Measurements from ENCODE around the gene SLC38A10.

SLC38A10 gene

GRCh38 chr17:81330884-81331245 lies 35.8 kb upstream of the SLC38A10 start:
- no peak for DNase-seq

DNA sequence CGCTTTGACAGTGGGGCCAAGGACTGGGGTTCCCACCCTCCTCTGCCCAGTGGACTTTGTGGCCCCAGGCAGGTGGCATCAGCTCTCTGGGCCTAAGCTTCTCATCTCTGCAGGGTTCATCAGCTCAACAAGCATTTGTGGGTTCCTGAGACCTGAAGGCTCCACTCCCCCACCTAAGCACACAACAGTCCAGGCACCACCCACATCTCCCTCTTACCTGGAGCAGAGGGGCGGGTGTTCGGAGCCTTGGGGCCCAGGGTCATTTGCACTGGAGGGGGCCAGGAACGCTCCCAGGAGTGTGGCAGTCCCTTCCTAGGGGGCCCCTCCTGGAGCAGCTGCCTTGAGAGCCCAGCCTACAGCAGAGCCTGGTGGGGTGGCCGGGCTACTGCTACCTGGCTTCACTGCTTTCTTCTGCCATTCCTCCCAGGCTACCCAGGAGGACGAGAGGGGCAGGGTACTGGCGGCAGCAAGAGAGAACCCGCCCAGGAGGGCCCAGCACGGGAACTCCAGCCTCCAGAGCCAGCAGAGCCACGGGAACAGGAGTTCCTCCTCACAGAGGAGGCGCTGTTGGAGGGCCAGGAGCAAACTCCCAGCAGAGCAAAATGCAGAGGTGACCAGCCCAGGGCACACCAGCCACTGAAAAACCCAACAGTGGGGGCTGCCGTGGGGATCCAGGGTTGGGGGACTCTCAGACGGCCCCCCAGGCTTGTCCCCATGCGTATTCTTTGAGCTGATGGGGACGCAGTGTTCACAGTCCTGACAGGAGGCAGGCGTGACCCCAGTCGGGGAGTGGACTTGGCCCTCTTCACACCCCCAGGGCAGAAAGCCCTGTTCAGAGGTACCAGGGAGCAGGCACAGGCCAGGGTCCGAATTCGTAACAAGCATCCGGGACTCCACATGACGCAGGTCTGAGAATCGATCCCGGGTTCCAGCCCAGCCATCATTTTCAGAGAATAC lies 35.1 kb upstream of the SLC38A10 start:
- DNase-seq: no peak

DNA sequence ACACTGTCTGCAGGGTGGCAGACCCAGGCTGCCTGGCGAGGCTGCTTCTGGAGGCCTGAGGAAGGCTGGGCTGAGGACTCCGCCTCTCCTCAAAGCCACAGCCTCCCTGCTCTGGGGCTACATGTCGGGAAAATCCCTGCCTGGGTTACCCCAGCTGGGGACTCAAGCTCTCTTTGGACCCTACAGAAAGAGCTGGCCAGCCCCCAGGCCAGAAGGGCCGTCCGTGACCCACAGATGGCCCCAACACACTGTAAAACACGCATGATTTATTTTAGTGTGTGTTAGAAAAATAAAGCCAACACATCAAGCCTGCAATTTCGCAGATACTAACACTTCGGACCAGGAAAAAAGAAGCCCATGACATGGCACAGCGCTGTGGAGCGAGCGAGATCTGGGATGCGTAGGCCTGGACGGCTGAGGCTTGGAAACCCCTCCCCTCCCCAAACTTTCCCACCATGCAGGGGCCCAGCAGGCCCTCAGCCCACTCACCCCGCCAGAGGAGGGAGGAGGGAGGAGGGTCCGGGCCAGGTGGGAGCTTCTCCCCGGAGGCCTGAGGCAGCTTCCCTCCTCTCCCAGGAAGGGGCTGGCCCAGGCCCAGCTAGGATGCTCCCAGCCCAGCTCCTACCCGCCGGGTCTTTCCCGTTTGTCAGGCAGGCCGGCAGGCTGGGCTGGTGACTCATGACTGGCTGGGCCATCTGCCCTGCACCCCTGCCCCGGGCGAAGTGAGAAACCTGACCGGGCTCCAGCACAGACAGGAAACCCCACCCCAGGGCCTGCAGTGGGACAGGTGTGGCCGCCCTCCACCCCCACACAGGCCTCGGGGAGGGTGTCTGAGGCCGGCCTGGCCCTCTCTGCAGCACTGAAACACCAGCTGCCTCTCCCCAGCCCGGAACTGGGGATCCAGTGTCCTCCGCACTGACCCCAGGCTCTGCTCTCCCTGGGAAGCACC lies 34.1 kb upstream of the SLC38A10 start:
- peak; percentile 87 for DNase-seq

DNA sequence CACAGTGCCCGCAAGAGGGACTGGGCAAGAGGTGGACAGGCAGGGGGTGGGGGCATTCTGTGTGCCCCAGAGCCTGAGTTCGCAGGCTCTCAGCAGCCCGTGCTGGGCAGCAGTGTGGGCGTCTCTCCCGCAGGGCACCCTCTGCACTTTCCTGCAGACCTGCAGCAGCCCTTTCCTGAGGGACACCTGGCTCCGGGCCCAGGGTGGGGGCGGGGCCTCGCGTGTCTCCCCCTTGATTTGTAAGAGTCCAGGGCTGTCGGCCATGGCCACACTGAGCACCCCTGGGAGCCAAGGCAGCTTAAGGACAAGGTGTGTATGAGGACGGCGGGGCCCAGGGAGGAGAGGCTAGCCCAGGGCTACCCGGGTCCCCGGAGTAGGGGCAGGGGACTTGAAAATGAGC lies 33.4 kb upstream of the SLC38A10 start:
- DNase-seq: no peak

DNA sequence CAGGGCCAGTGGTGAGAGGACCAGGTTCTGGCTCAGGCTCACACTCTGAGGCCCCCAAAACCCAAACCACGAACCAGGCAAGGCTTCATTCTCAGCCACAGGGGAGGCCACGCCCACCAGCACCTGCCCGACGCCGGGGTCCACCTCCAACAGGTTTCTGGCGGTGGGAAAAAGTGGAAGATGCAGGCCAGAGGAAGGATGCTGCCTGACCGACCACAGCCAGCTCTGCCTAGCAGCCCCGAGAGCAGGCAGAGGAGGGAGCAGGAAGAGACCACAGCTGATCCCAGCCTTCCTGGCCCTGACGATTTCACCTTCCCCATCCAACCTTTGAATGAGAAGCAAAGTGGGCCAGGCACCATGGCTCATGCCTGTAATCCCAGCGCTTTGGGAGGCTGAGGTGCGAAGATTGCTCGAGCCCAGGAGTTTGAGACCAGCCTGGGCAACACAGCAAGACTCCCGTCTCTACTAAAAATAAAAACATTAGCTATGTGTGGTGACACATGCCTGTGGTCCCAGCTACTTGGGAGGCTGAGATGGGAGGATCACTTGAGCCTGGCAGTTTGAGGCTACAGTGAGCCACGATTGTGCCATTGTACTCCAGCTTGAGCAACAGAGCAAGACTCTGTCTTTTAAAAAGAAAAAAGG lies 30.7 kb upstream of the SLC38A10 start:
- DNase-seq: no peak

- DNase-seq: no peak
Observed at GRCh38 chr17:81324851-81325713, 30.0 kb upstream of the SLC38A10 start.

- no peak for DNase-seq
Observed at GRCh38 chr17:81324177-81324850, 29.2 kb upstream of the SLC38A10 start.

DNA sequence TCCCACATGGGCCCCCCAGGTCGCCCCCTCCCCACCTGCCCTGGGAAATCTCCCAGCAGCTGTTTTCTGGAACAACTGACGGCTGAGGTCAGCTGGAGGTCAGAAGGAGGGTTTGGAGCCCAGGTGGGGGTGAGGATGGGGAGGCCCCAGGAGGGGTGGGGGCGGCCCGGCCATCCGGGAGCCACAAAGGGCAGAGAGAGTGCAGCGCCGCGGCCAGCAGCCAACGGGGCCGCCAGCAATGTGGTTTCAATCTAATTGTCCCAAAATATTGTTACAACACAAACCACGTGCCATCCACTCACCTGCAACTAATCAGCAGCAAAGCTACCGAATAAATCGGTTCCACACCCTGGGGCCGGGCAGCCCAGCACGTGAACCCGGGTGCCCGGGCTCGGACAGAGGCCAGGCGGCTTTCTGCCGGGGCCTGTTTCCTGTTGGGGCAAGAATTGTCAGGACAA lies 28.3 kb upstream of the SLC38A10 start:
- peak; percentile 31 for DNase-seq

DNA sequence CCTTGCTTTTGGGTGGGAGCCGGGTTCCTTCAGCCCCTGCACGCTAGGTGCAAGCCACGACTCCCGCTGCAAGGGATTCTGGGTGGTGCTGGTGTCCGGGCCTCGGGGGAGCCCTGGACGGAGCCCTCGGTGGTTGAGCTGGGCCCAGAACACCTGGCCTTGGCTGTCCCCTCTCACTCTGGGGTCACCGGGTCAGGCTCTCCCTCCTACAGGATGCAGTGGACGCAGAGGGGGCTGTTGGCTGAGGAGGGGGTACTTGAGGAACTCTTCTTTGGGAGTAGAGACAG lies 27.9 kb upstream of the SLC38A10 start:
- DNase-seq: no peak

GRCh38 chr17:81322271-81323082 lies 27.4 kb upstream of the SLC38A10 start:
- peak; percentile 18 for DNase-seq

DNA sequence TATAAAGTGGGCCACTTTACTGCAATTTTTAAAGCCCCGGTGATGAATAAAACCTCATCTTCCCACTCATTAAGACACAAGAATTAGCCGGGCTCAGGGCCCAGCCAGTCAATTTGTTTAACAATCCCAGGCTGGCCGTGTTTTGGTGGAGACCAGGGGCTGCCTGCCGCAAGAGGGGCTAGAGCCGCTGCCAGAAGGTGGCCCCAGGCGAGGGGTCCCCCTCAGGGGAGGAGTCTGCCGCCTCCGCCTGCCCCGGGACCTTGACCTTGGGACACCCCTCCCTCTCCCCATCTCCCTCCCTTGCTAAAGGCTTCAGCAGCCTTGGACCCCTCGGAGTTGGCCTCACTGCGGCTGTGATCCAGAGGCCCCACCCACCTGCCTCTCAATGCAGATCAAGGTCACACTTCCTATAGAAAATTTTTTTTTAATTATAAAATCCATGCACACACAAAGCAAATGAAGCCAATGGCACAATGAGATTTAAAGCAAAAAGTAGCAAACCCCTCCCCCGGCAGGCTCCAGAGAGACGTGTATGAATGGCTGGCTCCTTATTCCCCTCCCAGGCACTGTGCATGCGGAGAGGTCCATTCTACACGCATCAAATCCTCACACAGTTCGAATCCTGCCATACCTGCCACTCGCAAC lies 23.0 kb upstream of the SLC38A10 start:
- no peak for DNase-seq

DNA sequence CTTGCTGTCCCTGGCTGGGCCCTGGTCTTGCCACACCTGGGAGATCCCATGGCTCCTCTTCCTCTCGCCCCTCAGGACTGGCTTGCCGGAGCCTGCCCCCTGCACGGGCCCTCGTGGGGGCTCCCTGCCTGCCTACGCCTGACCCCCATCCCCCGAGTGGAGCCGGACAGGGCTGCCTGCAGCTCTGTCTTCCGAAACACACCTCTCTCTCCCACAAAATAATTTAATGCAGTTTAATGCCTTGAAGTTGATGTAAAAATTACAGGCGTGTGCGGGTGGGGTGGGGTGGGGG lies 22.4 kb upstream of the SLC38A10 start:
- no peak for DNase-seq

DNA sequence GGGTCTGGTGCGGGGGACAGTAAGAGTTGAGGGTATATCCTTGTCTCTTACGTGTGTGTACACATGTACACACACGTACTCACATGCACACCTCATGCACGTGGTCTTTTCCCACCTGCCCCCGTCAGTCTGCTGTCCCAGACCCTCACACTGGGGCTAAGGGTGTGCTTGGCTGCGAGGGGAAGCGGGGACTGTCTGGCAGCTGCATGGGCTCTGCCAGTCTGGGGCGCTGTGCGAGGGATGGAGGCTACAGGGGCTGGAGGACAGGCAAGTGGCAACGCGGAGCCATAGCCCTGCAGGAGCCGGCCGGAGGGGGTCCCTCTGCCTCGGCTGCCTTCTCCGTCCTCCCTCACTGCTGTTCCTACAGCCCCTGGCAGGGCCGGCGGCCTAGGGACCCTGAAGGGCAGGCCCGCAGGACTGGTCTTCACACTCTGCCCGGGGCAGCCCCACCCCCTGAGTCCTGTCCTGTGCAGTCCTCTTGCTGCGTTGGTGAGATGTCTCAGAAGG lies 20.8 kb upstream of the SLC38A10 start:
- no peak for DNase-seq

DNA sequence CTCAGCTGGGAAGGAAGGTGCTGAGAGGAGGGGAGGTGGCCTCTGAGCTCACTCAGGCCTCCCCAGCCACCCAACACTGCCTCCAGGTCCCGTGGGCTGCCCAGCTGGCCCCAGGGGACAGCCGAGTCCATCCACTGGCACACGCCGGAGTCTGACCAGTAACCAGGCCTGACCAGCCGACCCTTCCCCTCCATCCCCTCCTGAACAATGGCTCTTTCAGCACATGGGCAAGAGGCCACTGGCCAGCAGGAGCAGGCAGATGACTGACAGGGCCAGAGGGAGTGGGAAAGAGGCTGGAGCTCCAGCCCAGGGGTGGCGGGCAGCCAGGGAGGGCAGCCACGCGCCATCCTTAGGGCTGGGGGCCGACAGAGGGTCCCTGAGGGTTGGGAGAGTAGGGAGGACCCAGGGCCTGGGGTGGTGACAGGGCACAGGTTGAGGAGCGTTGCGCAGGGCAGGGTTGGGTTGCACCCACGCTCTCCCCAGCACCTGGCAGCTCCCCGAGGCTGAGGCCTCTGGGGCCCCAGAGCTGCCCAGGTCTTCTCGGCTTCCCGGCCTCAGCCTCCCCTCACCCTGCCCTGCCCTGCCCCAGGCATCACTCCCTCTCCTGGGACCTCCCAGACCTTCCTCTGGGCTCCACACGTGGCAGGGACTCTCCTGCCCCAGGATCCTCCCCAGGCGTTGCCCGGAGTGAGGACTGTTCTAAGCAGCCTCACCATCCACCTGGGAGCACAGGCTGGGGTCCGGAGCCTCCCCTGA lies 20.2 kb upstream of the SLC38A10 start:
- no peak for DNase-seq

- no peak for DNase-seq
Observed at GRCh38 chr17:81314398-81315081, 19.4 kb upstream of the SLC38A10 start.

GRCh38 chr17:81313776-81314397 lies 18.8 kb upstream of the SLC38A10 start:
- DNase-seq: no peak

DNA sequence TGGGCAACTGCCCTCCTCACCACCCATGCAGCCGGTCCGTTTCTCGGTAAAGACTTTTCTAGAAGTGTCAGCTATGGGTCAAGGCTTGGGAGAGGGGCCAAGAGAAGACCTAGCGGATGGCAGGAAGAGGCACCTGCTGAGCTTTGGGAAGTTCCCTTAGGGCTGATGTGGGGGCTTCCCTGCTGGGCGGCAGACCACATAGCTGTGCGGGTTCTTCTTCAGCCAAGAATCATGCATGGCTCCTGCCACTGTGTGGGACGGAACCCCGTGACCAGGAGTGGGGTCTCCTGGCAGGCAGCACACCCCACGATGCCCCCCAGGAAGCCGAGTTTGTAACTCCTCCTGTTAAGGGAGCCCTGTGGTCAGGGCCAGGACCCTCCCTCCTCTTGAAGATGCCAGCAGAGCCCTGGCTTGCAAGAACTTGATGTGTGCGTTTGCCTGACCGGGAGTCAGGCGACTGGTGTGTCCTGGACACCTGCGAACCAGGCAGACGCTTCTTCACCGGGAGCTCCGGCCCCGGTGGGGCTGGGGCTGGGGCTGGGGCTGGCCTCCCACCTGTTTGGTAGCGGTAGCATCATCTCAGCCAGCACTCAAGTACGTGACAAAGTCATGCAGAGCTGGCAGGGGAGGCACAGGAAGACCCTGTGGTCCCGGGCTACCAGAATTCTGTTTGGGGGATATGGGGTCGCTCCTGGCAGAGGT lies 17.7 kb upstream of the SLC38A10 start:
- no peak for DNase-seq

GRCh38 chr17:81311946-81312345 lies 16.8 kb upstream of the SLC38A10 start:
- DNase-seq: no peak
